ENCODE data around the gene SCN2B. TPM values are rescaled to one million over a fixed set of nuclear protein-coding genes. Genes with fewer than 3 reads are reported as not detected.

SCN2B gene
- total and polyA plus RNA-seq, 10 donors, result 0.02 to 0.15 (median 0.04) TPM; not detected in 4

GRCh38 chr11:118162846-118163245 is 13.6 kb downstream of the SCN2B start:
- no peak overlapping the region for H3K4me3 ChIP-seq
- peaks cover 0 to 67% (median 0%) of the 10 kb centered on the region in 7 donors for H3K27me3 ChIP-seq (replicated peaks in 1 of 7)
- 65 to 86% (median 67%) methylated on average over 3 of the region's 3 CpGs for WGBS, 5 donors
- no peak for DNase-seq
- H3K36me3 ChIP-seq, result no peaks in the 10 kb centered on the region
- TF ChIP-seq CTCF (IDR thresholded peaks at IDR 0.05 in 8 of 11, conservative IDR thresholded peaks at IDR 0.05 in 3 of 11) (no peak), POLR2A (IDR thresholded peaks at IDR 0.05) (no peak), POLR2AphosphoS5 (IDR thresholded peaks at IDR 0.05) (no peak)
- H3K9me3 ChIP-seq, result no peaks in the 10 kb centered on the region
- no peak overlapping the region for H3K27ac ChIP-seq
- no peaks in the 10 kb centered on the region for H3K4me1 ChIP-seq
- intact Hi-C loops (cut with DNase I; ENCODE audit: low total_unique reads), result no loop called here

DNA sequence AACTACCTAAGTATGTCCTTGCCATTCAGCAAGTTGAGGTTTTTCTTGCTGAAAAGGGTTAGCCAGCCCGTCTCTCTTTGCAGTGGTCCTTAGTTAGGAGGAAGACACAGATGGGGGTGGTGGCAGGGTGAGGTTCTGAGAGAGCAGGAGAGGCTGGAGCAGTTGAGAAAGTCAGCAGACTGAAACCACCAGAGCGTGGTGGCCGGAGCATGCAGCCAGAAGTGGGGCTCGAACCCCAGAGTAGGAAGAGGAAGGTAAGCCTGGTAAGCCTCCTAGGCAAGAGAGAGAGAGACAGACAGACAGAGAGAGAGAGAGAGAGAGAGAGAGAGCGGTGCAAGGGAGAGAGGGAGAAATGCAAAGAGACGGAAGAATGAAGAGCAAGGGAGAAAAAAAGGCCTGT is 14.7 kb downstream of the SCN2B start:
- intact Hi-C loops (cut with DNase I; ENCODE audit: low total_unique reads), result no loop called here
- Histone ChIP-seq H3K36me3 (no peaks in the 10 kb centered on the region), H3K4me1 (peaks cover 0 to 1% (median 0%) of the 10 kb centered on the region in 6 donors), H3K27ac (no peak overlapping the region), H3K9me3 (no peaks in the 10 kb centered on the region), H3K27me3 (replicated peaks in 1 of 7) (peaks cover 0 to 73% (median 10%) of the 10 kb centered on the region in 7 donors), H3K4me3 (no peak overlapping the region)
- WGBS, 5 donors, result 54 to 83% (median 66%) methylated on average over 6 of the region's 6 CpGs
- TF ChIP-seq POLR2A (IDR thresholded peaks at IDR 0.05), result no peak
- TF ChIP-seq POLR2AphosphoS5 (IDR thresholded peaks at IDR 0.05), result no peak
- no peak for TF ChIP-seq CTCF (IDR thresholded peaks at IDR 0.05 in 8 of 11, conservative IDR thresholded peaks at IDR 0.05 in 3 of 11)
- no peak for DNase-seq

DNA sequence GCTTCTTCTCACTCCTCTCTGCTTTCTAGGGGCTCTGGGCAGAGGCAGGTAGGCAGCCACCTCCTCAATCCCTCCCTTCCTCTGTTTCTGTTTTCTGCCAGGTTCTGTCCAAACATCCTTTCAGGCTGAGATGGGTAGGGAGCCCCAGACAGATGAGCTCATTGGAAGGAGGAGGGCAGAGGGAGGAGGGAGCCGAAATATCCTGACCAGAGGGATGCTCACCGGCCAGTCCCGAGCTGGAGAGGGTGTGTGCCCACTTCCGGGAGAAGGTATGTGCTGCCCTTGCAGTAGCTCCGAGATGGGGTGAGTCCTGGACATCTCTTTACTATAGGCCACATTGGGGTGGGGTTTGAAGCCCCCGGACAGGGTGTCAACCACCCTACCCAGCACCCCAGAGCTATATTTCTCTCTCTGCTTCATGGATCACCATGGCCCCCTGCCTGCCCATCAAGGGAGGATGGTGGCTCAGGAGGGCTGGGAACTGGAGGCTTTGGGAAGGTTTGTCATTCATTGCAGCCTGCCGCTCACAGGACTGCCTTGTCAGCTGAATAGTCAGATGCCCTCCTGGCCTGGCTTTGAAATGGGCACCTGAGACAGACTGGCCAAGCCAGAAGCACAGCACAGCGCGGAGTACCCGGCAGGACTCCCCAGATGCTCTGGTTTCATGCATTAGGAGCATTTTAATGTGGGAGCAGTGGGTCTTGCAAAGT is 19.1 kb downstream of the SCN2B start:
- intact Hi-C loops (cut with DNase I; ENCODE audit: low total_unique reads), result no loop called here
- 47 to 67% (median 54%) methylated on average over 10 of the region's 10 CpGs for WGBS, 5 donors
- Histone ChIP-seq H3K4me3 (no peak overlapping the region), H3K9me3 (no peaks in the 10 kb centered on the region), H3K27ac (no peak overlapping the region), H3K27me3 (replicated peaks in 1 of 7) (peaks cover 4 to 78% (median 53%) of the 10 kb centered on the region in 7 donors), H3K36me3 (no peaks in the 10 kb centered on the region), H3K4me1 (peaks cover 5 to 23% (median 12%) of the 10 kb centered on the region in 6 donors)
- no peak for DNase-seq
- TF ChIP-seq POLR2AphosphoS5 (IDR thresholded peaks at IDR 0.05) (no peak), CTCF (IDR thresholded peaks at IDR 0.05 in 8 of 11, conservative IDR thresholded peaks at IDR 0.05 in 3 of 11) (no peak), POLR2A (IDR thresholded peaks at IDR 0.05) (no peak)

GRCh38 chr11:118156531-118157185 is 19.8 kb downstream of the SCN2B start:
- WGBS, 5 donors, result 6 to 11% (median 9%) methylated on average over 21 of the region's 21 CpGs
- Histone ChIP-seq H3K9me3 (no peaks in the 10 kb centered on the region), H3K27ac (no peak overlapping the region), H3K36me3 (no peaks in the 10 kb centered on the region), H3K4me3 (no peak overlapping the region), H3K27me3 (replicated peaks in 1 of 7) (peaks cover 4 to 81% (median 59%) of the 10 kb centered on the region in 7 donors), H3K4me1 (peaks cover 5 to 26% (median 14%) of the 10 kb centered on the region in 6 donors)
- no peak for DNase-seq
- intact Hi-C loops (cut with DNase I; ENCODE audit: low total_unique reads), result no loop called here
- TF ChIP-seq POLR2AphosphoS5 (IDR thresholded peaks at IDR 0.05) (no peak), CTCF (IDR thresholded peaks at IDR 0.05 in 8 of 11, conservative IDR thresholded peaks at IDR 0.05 in 3 of 11) (no peak), POLR2A (IDR thresholded peaks at IDR 0.05) (no peak)
